Measurements from ENCODE around the gene ENKD1. TPM values are rescaled to one million over a fixed set of nuclear protein-coding genes. Genes with fewer than 3 reads are reported as not detected.

The ENKD1 gene
- total RNA-seq, result 10 to 100 TPM in 8 of 9 donors, 1 to 10 TPM in 1; 8.8 to 69.8 (median 18.1) TPM
- 100 to 1,000 TPM in 1 of 3 donors, 10 to 100 TPM in 1, 1 to 10 TPM in 1; 3.0 to 113 (median 72.5) TPM for polyA plus RNA-seq
- long read RNA-seq, donor 1, partial matches to known transcripts, result 0 of 5 reads
- long read RNA-seq, donor 1, other reads (novel, unspliced or antisense), result 0 of 5 reads
- long read RNA-seq, donor 2, partial matches to known transcripts, result 0 of 5 reads
- long read RNA-seq, donor 2, other reads (novel, unspliced or antisense), result 0 of 5 reads
- long read RNA-seq, donor 3, partial matches to known transcripts, result 0 of 2 reads
- long read RNA-seq, donor 3, other reads (novel, unspliced or antisense), result 0 of 2 reads
- long read RNA-seq, donor 4, partial matches to known transcripts, result 1 of 2 reads
- long read RNA-seq, donor 4, other reads (novel, unspliced or antisense), result 1 of 2 reads
- long read RNA-seq, donor 5, transcript ENKD1-201 (7 exons, 1,579 nt), result major isoform, 14 of 18 reads
- long read RNA-seq, donor 5, partial matches to known transcripts, result 0 of 18 reads
- long read RNA-seq, donor 5, other reads (novel, unspliced or antisense), result 2 of 18 reads
- long read RNA-seq, donor 6, partial matches to known transcripts, result 1 of 3 reads
- long read RNA-seq, donor 6, other reads (novel, unspliced or antisense), result 2 of 3 reads
- long read RNA-seq, donor 7, partial matches to known transcripts, result 0 of 3 reads
- long read RNA-seq, donor 7, other reads (novel, unspliced or antisense), result 0 of 3 reads
- long read RNA-seq, donor 8, partial matches to known transcripts, result 0 of 6 reads
- long read RNA-seq, donor 8, other reads (novel, unspliced or antisense), result 0 of 6 reads
- long read RNA-seq, donor 9, partial matches to known transcripts, result 0 of 3 reads
- long read RNA-seq, donor 9, other reads (novel, unspliced or antisense), result 0 of 3 reads
- long read RNA-seq, donor 10, partial matches to known transcripts, result 0 of 2 reads
- long read RNA-seq, donor 10, other reads (novel, unspliced or antisense), result 0 of 2 reads

GRCh38 chr16:67666559-67667452 lies at the start of gene ENKD1, which contains the start of gene C16orf86:
ENKD1 (minus strand) TSS chr16:67666750; CDS start chr16:67666442, 308 bp downstream.
C16orf86 (plus strand) TSS chr16:67666814; CDS start chr16:67666971, 157 bp downstream.
- Histone ChIP-seq H3K36me3 (replicated peaks in 1 of 2) (peaks cover 0 to 10% of the 10 kb centered on the region in 2 donors), H3K4me1 (replicated peaks in 1 of 2) (peaks cover 10 to 23% of the 10 kb centered on the region in 2 donors), H3K27me3 (no peaks in the 10 kb centered on the region), H3K4me3 (peak within 1 kb of the TSS; percentile 53 to 86 (median 69)), H3K27ac (peak within 1 kb of the TSS; percentile 77 to 91 (median 85)), H3K9me3 (replicated peaks in 1 of 3) (no peaks in the 10 kb centered on the region)
- WGBS, 4 donors, result 0 to 27% (median 5%) methylated on average over 2 to 78 of the region's 78 CpGs
- no peak for TF ChIP-seq POLR2A (IDR thresholded peaks at IDR 0.05)
- no peak for TF ChIP-seq CTCF (IDR thresholded peaks at IDR 0.05)
- peak; percentile 82 to 91 (median 86) for DNase-seq
- intact Hi-C loops (cut with DNase I), result loop anchor here in 1 of 2 donors (5.0 kb wide), 1 partner anchor 135 kb away; no protein-coding TSS in a partner anchor

GRCh38 chr16:67716097-67716496 lies 49.5 kb upstream of the ENKD1 start:
- no peak overlapping the region for H3K27ac ChIP-seq
- TF ChIP-seq POLR2A (IDR thresholded peaks at IDR 0.05), result no peak
- TF ChIP-seq CTCF (IDR thresholded peaks at IDR 0.05), result no peak
- H3K4me1 ChIP-seq (replicated peaks in 1 of 2), result peaks cover 16 to 21% of the 10 kb centered on the region in 2 donors
- intact Hi-C loops (cut with DNase I), result no loop called here
- WGBS, 4 donors, result 95 to 98% (median 96%) methylated on average over 2 of the region's 2 CpGs
- DNase-seq, result no peak
- H3K27me3 ChIP-seq, result no peaks in the 10 kb centered on the region
- H3K9me3 ChIP-seq (replicated peaks in 1 of 3), result no peaks in the 10 kb centered on the region
- H3K4me3 ChIP-seq, result no peak overlapping the region
- H3K36me3 ChIP-seq (replicated peaks in 1 of 2), result no peaks in the 10 kb centered on the region

- no peaks in the 10 kb centered on the region for H3K36me3 ChIP-seq (replicated peaks in 1 of 2)
- intact Hi-C loops (cut with DNase I), result no loop called here
- no peaks in the 10 kb centered on the region for H3K27me3 ChIP-seq
- TF ChIP-seq POLR2A (IDR thresholded peaks at IDR 0.05) (no peak), CTCF (IDR thresholded peaks at IDR 0.05) (no peak)
- H3K9me3 ChIP-seq (replicated peaks in 1 of 3), result no peaks in the 10 kb centered on the region
- DNase-seq, result no peak
- no peak overlapping the region for H3K27ac ChIP-seq
- H3K4me3 ChIP-seq, result no peak overlapping the region
- 56 to 91% (median 83%) methylated on average over 1 of the region's 1 CpG for WGBS, 4 donors
- peaks cover 8 to 11% of the 10 kb centered on the region in 2 donors for H3K4me1 ChIP-seq (replicated peaks in 1 of 2)
Observed at GRCh38 chr16:67714522-67714921, 48.0 kb upstream of the ENKD1 start.
